Lower leg skin (tissue), 3 donors: ENCODE measurements around the gene C10orf88.

ENCODE experiments used
- POLR2A ChIP-seq, 2 donors: fragments of 450-650 bp; IDR thresholded peaks; one replicate each; pipeline ENCODE4 v1.6.1; 2016 to 2017; ENCODE audit warnings: antibody characterized with exemption in 2 of 2, mild to moderate bottlenecking in 1 of 2, moderate library complexity in 1 of 2
- TF ChIP-seq, protein P1 (sequence below), 3 donors: fragments of 450-650 bp; IDR thresholded peaks; one replicate each; pipeline ENCODE4 v1.5.1; 2016; ENCODE audit warnings: antibody characterized with exemption in 3 of 3, mild to moderate bottlenecking in 3 of 3, moderate library complexity in 2 of 3

DNA sequence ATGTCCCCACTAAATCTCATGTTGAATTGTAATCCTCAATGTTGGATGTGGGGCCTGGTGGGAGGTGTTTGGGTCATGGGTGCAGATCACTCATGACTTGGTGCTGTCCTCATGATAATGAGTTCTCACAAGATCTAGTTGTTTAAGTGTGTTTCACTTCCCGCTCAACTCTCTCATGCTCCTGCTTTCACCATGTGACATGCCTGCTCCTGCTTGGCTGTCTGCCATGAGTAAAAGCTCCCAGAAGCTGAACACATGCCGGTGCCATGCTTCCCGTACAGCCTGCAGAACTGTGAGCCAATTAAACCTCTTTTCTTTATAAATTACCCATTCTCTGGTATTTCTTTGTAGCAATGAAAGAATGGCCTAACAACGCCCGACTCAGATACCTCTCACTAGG is 20.0 kb upstream of the C10orf88 start:
- TF ChIP-seq, protein P1, sequence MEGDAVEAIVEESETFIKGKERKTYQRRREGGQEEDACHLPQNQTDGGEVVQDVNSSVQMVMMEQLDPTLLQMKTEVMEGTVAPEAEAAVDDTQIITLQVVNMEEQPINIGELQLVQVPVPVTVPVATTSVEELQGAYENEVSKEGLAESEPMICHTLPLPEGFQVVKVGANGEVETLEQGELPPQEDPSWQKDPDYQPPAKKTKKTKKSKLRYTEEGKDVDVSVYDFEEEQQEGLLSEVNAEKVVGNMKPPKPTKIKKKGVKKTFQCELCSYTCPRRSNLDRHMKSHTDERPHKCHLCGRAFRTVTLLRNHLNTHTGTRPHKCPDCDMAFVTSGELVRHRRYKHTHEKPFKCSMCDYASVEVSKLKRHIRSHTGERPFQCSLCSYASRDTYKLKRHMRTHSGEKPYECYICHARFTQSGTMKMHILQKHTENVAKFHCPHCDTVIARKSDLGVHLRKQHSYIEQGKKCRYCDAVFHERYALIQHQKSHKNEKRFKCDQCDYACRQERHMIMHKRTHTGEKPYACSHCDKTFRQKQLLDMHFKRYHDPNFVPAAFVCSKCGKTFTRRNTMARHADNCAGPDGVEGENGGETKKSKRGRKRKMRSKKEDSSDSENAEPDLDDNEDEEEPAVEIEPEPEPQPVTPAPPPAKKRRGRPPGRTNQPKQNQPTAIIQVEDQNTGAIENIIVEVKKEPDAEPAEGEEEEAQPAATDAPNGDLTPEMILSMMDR (IDR thresholded peaks at IDR 0.05): no peak
- TF ChIP-seq POLR2A (IDR thresholded peaks at IDR 0.05): no peak
